Brain microvascular endothelial cell (primary cell): ENCODE results near the gene NLRP4.
"Not testable (repeated sequence)": the region's sequence is repeated elsewhere in the genome, so short reads cannot be mapped to it uniquely, and the experiment has no call there.

ENCODE experiments used
- DNase-seq: peaks from one replicate; pipeline ENCODE4 v3.0.0-alpha.2; 2020
- H3K27ac ChIP-seq: fragments of 250-450 bp; sonication (Bioruptor Pico); 2 replicates; pipeline ENCODE4 v1.5.1; 2020; ENCODE audit warnings: mild to moderate bottlenecking, moderate library complexity
- H3K27me3 ChIP-seq: fragments of 250-450 bp; sonication (Bioruptor Pico); replicated peaks from 2 replicates; pipeline ENCODE4 v1.5.1; 2020; ENCODE audit warnings: mild to moderate bottlenecking
- H3K36me3 ChIP-seq: fragments of 250-450 bp; sonication (Bioruptor Pico); replicated peaks from 2 replicates; pipeline ENCODE4 v1.5.1; 2020; ENCODE audit warnings: mild to moderate bottlenecking
- H3K4me3 ChIP-seq: 2 replicates; pipeline ENCODE4 v1.5.1; 2011; ENCODE audit warnings: low read depth, mild to moderate bottlenecking, control low read depth, low read length, moderate library complexity
- in situ Hi-C: cut with HindIII; loops from 2 replicates; pipeline ENCODE4 v1.10.0; 2017; ENCODE audit warnings: low sequenced_read_pairs, low pct_ligation_motif_present
- TF ChIP-seq, protein P1 (sequence below): IDR thresholded peaks from 2 replicates; pipeline ENCODE4 v1.5.1; 2011; ENCODE audit warnings: low read depth, mild to moderate bottlenecking, moderate library complexity, low read length, control low read depth, inconsistent platforms; ENCODE audit errors: missing control alignments

Gene NLRP4

GRCh38 chr19:55912916-55913315 lies 76.6 kb downstream of the NLRP4 start:
- in situ Hi-C loops = no loop called here
- DNase-seq = no peak
- H3K27ac ChIP-seq = no peak overlapping the region
- H3K27me3 ChIP-seq = no peaks in the 10 kb centered on the region
- no peaks in the 10 kb centered on the region for H3K36me3 ChIP-seq
- TF ChIP-seq, protein P1, sequence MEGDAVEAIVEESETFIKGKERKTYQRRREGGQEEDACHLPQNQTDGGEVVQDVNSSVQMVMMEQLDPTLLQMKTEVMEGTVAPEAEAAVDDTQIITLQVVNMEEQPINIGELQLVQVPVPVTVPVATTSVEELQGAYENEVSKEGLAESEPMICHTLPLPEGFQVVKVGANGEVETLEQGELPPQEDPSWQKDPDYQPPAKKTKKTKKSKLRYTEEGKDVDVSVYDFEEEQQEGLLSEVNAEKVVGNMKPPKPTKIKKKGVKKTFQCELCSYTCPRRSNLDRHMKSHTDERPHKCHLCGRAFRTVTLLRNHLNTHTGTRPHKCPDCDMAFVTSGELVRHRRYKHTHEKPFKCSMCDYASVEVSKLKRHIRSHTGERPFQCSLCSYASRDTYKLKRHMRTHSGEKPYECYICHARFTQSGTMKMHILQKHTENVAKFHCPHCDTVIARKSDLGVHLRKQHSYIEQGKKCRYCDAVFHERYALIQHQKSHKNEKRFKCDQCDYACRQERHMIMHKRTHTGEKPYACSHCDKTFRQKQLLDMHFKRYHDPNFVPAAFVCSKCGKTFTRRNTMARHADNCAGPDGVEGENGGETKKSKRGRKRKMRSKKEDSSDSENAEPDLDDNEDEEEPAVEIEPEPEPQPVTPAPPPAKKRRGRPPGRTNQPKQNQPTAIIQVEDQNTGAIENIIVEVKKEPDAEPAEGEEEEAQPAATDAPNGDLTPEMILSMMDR = no peak
- no peak overlapping the region for H3K4me3 ChIP-seq

- in situ Hi-C loops = no loop called here
- Histone ChIP-seq H3K27me3 (no peaks in the 10 kb centered on the region), H3K27ac (no peak overlapping the region), H3K36me3 (no peaks in the 10 kb centered on the region), H3K4me3 (no peak overlapping the region)
- TF ChIP-seq, protein P1 = no peak
- DNase-seq = no peak
These were observed 77.4 kb downstream of the NLRP4 start for GRCh38 chr19:55913643-55914268.

DNA sequence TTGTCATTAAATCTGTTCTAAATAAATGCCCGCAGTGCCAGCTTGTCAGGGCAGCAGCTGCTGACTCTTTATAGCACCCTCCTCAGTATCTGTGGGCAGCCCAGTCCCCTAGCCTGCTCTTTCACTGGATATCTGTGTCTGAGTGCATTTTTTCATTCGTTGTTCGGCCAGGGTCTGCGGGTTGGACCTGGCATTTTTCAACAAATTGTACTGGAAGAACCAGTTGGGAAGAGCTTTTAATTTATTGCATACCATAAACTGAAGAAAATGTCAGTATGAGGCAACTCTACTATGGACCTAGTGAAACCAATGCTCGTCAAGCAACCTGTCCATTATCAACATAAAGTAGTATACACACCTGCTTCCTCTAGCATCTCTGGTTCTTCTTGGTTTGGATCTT lies 87.2 kb downstream of the NLRP4 start:
- Histone ChIP-seq H3K27ac (no peak overlapping the region), H3K4me3 (no peak overlapping the region), H3K36me3 (no peaks in the 10 kb centered on the region), H3K27me3 (no peaks in the 10 kb centered on the region)
- TF ChIP-seq, protein P1 = no peak
- DNase-seq = no peak
- in situ Hi-C loops = no loop called here

DNA sequence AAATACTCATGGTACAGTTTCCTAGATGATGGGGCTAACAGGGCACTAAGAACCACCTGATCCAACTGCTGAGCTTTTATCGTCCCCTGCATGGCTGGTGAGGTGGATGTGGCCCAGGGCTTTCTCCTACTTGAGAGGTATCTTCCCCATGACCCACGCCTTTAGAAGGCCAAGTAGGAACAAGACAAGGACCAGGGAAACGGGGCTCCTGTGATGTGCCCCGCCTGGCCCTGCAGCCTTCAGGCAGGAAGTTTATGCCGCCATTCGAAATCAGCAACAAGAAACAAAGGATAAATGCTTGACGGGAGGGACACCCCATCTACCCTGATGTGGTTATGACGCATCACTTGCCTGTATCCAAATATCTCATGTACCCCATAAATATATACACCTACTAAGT lies 91.7 kb downstream of the NLRP4 start:
- H3K27me3 ChIP-seq = no peaks in the 10 kb centered on the region
- TF ChIP-seq, protein P1 = no peak
- H3K27ac ChIP-seq = no peak overlapping the region
- H3K36me3 ChIP-seq = no peaks in the 10 kb centered on the region
- no peak for DNase-seq
- in situ Hi-C loops = no loop called here
- H3K4me3 ChIP-seq = no peak overlapping the region

GRCh38 chr19:55929258-55929657 lies 92.9 kb downstream of the NLRP4 start:
- H3K4me3 ChIP-seq, H3K36me3 ChIP-seq, in situ Hi-C loops, H3K27me3 ChIP-seq, DNase-seq, H3K27ac ChIP-seq: not testable (repeated sequence)

DNA sequence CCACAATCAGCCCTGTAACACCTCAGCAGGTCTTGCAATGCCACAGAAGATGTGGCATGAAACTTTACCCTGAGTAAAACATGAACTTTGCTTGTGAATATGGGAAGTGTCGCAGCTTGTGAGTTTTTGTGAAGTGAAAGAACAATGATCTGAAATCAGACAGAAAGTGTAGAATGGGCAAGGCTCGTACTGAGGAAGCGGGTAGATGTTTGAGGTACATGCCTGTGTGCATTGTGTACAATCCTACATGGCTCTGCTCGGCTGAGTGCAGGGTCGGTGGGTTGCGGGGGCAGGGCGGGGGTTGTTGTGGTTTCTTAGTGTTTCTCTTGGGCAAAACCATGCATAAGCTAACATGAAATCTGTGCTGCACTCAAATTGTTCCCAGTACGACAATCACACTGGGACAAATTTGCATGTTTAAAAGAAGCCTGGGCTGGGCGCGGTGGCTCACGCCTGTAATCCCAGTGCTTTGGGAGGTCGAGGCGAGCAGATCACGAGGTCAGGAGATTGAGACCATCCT lies 94.7 kb downstream of the NLRP4 start:
- TF ChIP-seq, protein P1 = no peak
- DNase-seq = no peak
- Histone ChIP-seq H3K4me3 (no peak overlapping the region), H3K36me3 (no peaks in the 10 kb centered on the region), H3K27ac (no peak overlapping the region), H3K27me3 (no peaks in the 10 kb centered on the region)
- in situ Hi-C loops = no loop called here
